SK-N-SH treated with all-trans-retinoic acid at 6 μM for 48 hours (cell line): ENCODE data around the gene CFD.

Experiments
- ATAC-seq: fragments of 200-7000 bp; cut with Tn5 transposase; 3 replicates; pipeline ENCODE4 v1.9.1; 2020; ENCODE audit warnings: mild to moderate bottlenecking, moderate library complexity
- ARNTL ChIP-seq: fragments of 450-650 bp; formaldehyde crosslinking; IDR thresholded peaks from 2 replicates; pipeline ENCODE4 v1.5.0; 2020; ENCODE audit warnings: low read depth, mild to moderate bottlenecking, moderate library complexity, borderline replicate concordance
- BACH2 ChIP-seq: fragments of 250-450 bp; sonication (Bioruptor Pico); IDR thresholded peaks from 2 replicates; pipeline ENCODE4 v1.9.0; 2021; ENCODE audit warnings: mild to moderate bottlenecking, borderline replicate concordance
- CREB5 ChIP-seq: fragments of 250-450 bp; sonication (Bioruptor Pico); IDR thresholded peaks from 2 replicates; pipeline ENCODE4 v1.5.1; 2020; ENCODE audit warnings: low read depth, mild to moderate bottlenecking, moderate library complexity
- CSDC2 ChIP-seq: fragments of 250-450 bp; sonication (Bioruptor Pico); IDR thresholded peaks from 2 replicates; pipeline ENCODE4 v1.5.0; 2020; ENCODE audit warnings: mild to moderate bottlenecking, moderate library complexity
- CSRNP3 ChIP-seq: fragments of 250-450 bp; sonication (Bioruptor Pico); IDR thresholded peaks from 2 replicates; pipeline ENCODE4 v1.5.1; 2021; ENCODE audit warnings: mild to moderate bottlenecking, moderate library complexity
- ESRRG ChIP-seq: fragments of 250-450 bp; sonication (Bioruptor Pico); IDR thresholded peaks from 2 replicates; pipeline ENCODE4 v1.6.1; 2021; ENCODE audit warnings: mild to moderate bottlenecking
- GLIS3 ChIP-seq: fragments of 250-450 bp; sonication (Bioruptor Pico); IDR thresholded peaks from 2 replicates; pipeline ENCODE4 v1.5.0; 2020; ENCODE audit warnings: mild to moderate bottlenecking, moderate library complexity
- ISL1 ChIP-seq: fragments of 250-450 bp; sonication (Bioruptor Pico); IDR thresholded peaks from 2 replicates; pipeline ENCODE4 v2.1.2; 2022; ENCODE audit warnings: mild to moderate bottlenecking, moderate library complexity
- OSR1 ChIP-seq: fragments of 250-450 bp; sonication (Bioruptor Pico); IDR thresholded peaks from 2 replicates; pipeline ENCODE4 v1.8.0; 2022; ENCODE audit warnings: moderate library complexity, mild to moderate bottlenecking, inconsistent platforms
- PATZ1 ChIP-seq: fragments of 250-450 bp; sonication (Bioruptor Pico); IDR thresholded peaks from 2 replicates; pipeline ENCODE4 v1.8.0; 2020; ENCODE audit warnings: mild to moderate bottlenecking, moderate library complexity, borderline replicate concordance
- POU6F1 ChIP-seq: fragments of 250-450 bp; sonication (Bioruptor Pico); IDR thresholded peaks from 2 replicates; pipeline ENCODE4 v1.8.0; 2021; ENCODE audit warnings: low read depth, mild to moderate bottlenecking, moderate library complexity, borderline replicate concordance
- PPARA ChIP-seq: fragments of 250-450 bp; sonication (Bioruptor Pico); IDR thresholded peaks from 2 replicates; pipeline ENCODE4 v1.5.0; 2020; ENCODE audit warnings: mild to moderate bottlenecking, borderline replicate concordance
- RARB ChIP-seq: fragments of 250-450 bp; sonication (Bioruptor Pico); IDR thresholded peaks from 2 replicates; pipeline ENCODE4 v1.8.0; 2021; ENCODE audit warnings: mild to moderate bottlenecking, moderate library complexity
- SNAI2 ChIP-seq: fragments of 250-450 bp; sonication (Bioruptor Pico); IDR thresholded peaks from 2 replicates; pipeline ENCODE4 v1.5.0; 2020; ENCODE audit warnings: mild to moderate bottlenecking, moderate library complexity
- TCF4 ChIP-seq: fragments of 250-450 bp; sonication (Bioruptor Pico); IDR thresholded peaks from 2 replicates; pipeline ENCODE4 v1.8.0; 2021; ENCODE audit warnings: mild to moderate bottlenecking, moderate library complexity, borderline replicate concordance
- TOX ChIP-seq: fragments of 250-450 bp; sonication (Bioruptor Pico); IDR thresholded peaks from 2 replicates; pipeline ENCODE4 v1.8.0; 2021; ENCODE audit warnings: mild to moderate bottlenecking, moderate library complexity, borderline replicate concordance
- TSHZ2 ChIP-seq: fragments of 250-450 bp; sonication (Bioruptor Pico); IDR thresholded peaks from 2 replicates; pipeline ENCODE4 v1.5.0; 2020; ENCODE audit warnings: mild to moderate bottlenecking, moderate library complexity
- ZC3H10 ChIP-seq: fragments of 250-450 bp; sonication (Bioruptor Pico); IDR thresholded peaks from 2 replicates; pipeline ENCODE4 v1.5.1; 2021; ENCODE audit warnings: mild to moderate bottlenecking, moderate library complexity
- ZFP3 ChIP-seq: fragments of 250-450 bp; sonication (Bioruptor Pico); IDR thresholded peaks from 2 replicates; pipeline ENCODE4 v1.5.0; 2020; ENCODE audit warnings: mild to moderate bottlenecking, moderate library complexity
- ZFP30 ChIP-seq: fragments of 450-650 bp; formaldehyde crosslinking; IDR thresholded peaks from 2 replicates; pipeline ENCODE4 v1.5.0; 2022; ENCODE audit warnings: mild to moderate bottlenecking, moderate library complexity
- ZNF565 ChIP-seq: fragments of 450-650 bp; formaldehyde crosslinking; conservative IDR thresholded peaks from 2 replicates; pipeline ENCODE4 v1.5.0; 2020; ENCODE audit warnings: low read depth, mild to moderate bottlenecking, moderate library complexity
- ZNF70 ChIP-seq: fragments of 450-650 bp; formaldehyde crosslinking; IDR thresholded peaks from 2 replicates; pipeline ENCODE4 v1.5.0; 2020; ENCODE audit warnings: mild to moderate bottlenecking, moderate library complexity
- ZNF8 ChIP-seq: fragments of 450-650 bp; formaldehyde crosslinking; IDR thresholded peaks from 2 replicates; pipeline ENCODE4 v1.5.0; 2020; ENCODE audit warnings: mild to moderate bottlenecking, moderate library complexity

The CFD gene

GRCh38 chr19:907183-907853 is 47.9 kb downstream of the CFD start (continued):
- TF ChIP-seq PPARA (CRISPR knock-in tag) (no peak), SNAI2 (CRISPR knock-in tag) (no peak), ZNF70 (CRISPR knock-in tag) (no peak), CSDC2 (no peak), ZC3H10 (CRISPR knock-in tag) (no peak), ZNF565 (CRISPR knock-in tag) (no peak)

- no peak for ATAC-seq
- TF ChIP-seq ARNTL (CRISPR knock-in tag) (no peak), ZNF8 (CRISPR knock-in tag) (no peak), ZFP30 (CRISPR knock-in tag) (no peak), GLIS3 (CRISPR knock-in tag) (no peak), TSHZ2 (no peak)
Observed at GRCh38 chr19:911197-912033, 52.0 kb downstream of the CFD start.

- TF ChIP-seq ZFP30 (CRISPR knock-in tag) = no peak
- TF ChIP-seq ZFP3 (CRISPR knock-in tag) = no peak
- no peak for TF ChIP-seq RARB (CRISPR knock-in tag)
- TF ChIP-seq CSRNP3 (CRISPR knock-in tag) = no peak
- no peak for TF ChIP-seq TCF4
- no peak for TF ChIP-seq OSR1 (CRISPR knock-in tag)
- TF ChIP-seq ESRRG (CRISPR knock-in tag) = no peak
- no peak for TF ChIP-seq ZNF70 (CRISPR knock-in tag)
- no peak for TF ChIP-seq CREB5 (CRISPR knock-in tag)
- no peak for TF ChIP-seq POU6F1 (CRISPR knock-in tag)
- no peak for TF ChIP-seq CSDC2
- no peak for TF ChIP-seq TOX (CRISPR knock-in tag)
- no peak for TF ChIP-seq ZNF565 (CRISPR knock-in tag)
- no peak for TF ChIP-seq PATZ1 (CRISPR knock-in tag)
- no peak for TF ChIP-seq ARNTL (CRISPR knock-in tag)
- TF ChIP-seq ZC3H10 (CRISPR knock-in tag) = no peak
- no peak for TF ChIP-seq BACH2 (CRISPR knock-in tag)
- no peak for TF ChIP-seq SNAI2 (CRISPR knock-in tag)
- no peak for TF ChIP-seq PPARA (CRISPR knock-in tag)
- TF ChIP-seq ISL1 (CRISPR knock-in tag) = no peak
- TF ChIP-seq, all 23 proteins: peak for 0
- peak; percentile 8; the same call in 1 of the 3 replicates for ATAC-seq
Observed at GRCh38 chr19:912181-913079, 53.0 kb downstream of the CFD start.
